PFSK-1 (cell line): Measurements from ENCODE around the gene DNAH1.

Experiments used
- FOXP2 ChIP-seq: optimal IDR thresholded peaks from 2 replicates; pipeline ENCODE3; 2011; ENCODE audit warnings: borderline replicate concordance, control low read depth, inconsistent platforms; ENCODE audit not compliant: insufficient read depth; ENCODE audit errors: extremely low read length, extremely low read depth
- POLR2AphosphoS5 ChIP-seq: IDR thresholded peaks from 2 replicates; pipeline ENCODE4 v1.6.1; 2012; ENCODE audit warnings: low read depth, mild to moderate bottlenecking, control low read depth, low read length, moderate library complexity
- REST ChIP-seq, 2 experiments: IDR thresholded peaks; 2 replicates each; pipeline versions ENCODE4 v1.6.1 to v1.8.0; 2011 to 2012; ENCODE audit warnings: low read depth in 2 of 2, low read length in 2 of 2, control low read depth in 1 of 2, inconsistent platforms in 1 of 2, mild to moderate bottlenecking in 1 of 2, moderate library complexity in 1 of 2; ENCODE audit not compliant: insufficient read depth in 1 of 2
- SIN3A ChIP-seq: IDR thresholded peaks from 2 replicates; pipeline ENCODE4 v1.6.1; 2012; ENCODE audit warnings: mild to moderate bottlenecking, low read length, moderate library complexity, borderline replicate concordance; ENCODE audit not compliant: insufficient read depth
- TAF1 ChIP-seq: IDR thresholded peaks from 2 replicates; pipeline ENCODE4 v1.6.1; 2012; ENCODE audit warnings: low read length, control low read depth, borderline replicate concordance; ENCODE audit not compliant: insufficient read depth

DNAH1 gene

GRCh38 chr3:52398670-52399081 lies 82.6 kb downstream of the DNAH1 start:
- TF ChIP-seq SIN3A (no peak), TAF1 (no peak), FOXP2 (no peak), POLR2AphosphoS5 (no peak), REST (IDR thresholded peaks at IDR 0.05; ENCODE audit: insufficient read depth in 1 of 2, low read depth in 2 of 2, low read length in 2 of 2) (no peak)

- TF ChIP-seq POLR2AphosphoS5 (no peak), FOXP2 (no peak), SIN3A (no peak), TAF1 (no peak), REST (IDR thresholded peaks at IDR 0.05; ENCODE audit: insufficient read depth in 1 of 2, low read depth in 2 of 2, low read length in 2 of 2) (no peak)
Measured at GRCh38 chr3:52399131-52399530, 83.0 kb downstream of the DNAH1 start.

- no peak for TF ChIP-seq SIN3A
Measured at GRCh38 chr3:52399593-52399992, 83.5 kb downstream of the DNAH1 start.

- TF ChIP-seq SIN3A (no peak), POLR2AphosphoS5 (no peak), TAF1 (no peak), FOXP2 (no peak), REST (IDR thresholded peaks at IDR 0.05; ENCODE audit: insufficient read depth in 1 of 2, low read depth in 2 of 2, low read length in 2 of 2) (no peak)
Measured at GRCh38 chr3:52400275-52400793, 84.2 kb downstream of the DNAH1 start.

- TF ChIP-seq SIN3A (no peak), TAF1 (no peak)
Measured at GRCh38 chr3:52401021-52401420, 84.9 kb downstream of the DNAH1 start.

GRCh38 chr3:52401551-52401950 lies 85.4 kb downstream of the DNAH1 start:
- no peak for TF ChIP-seq FOXP2
- TF ChIP-seq SIN3A = no peak
- TF ChIP-seq REST (IDR thresholded peaks at IDR 0.05; ENCODE audit: insufficient read depth in 1 of 2, low read depth in 2 of 2, low read length in 2 of 2) = no peak
- TF ChIP-seq POLR2AphosphoS5 = no peak
- TF ChIP-seq TAF1 = no peak
